Measurements from ENCODE around the gene PTPN1. TPM values are rescaled to one million over a fixed set of nuclear protein-coding genes. Genes with fewer than 3 reads are reported as not detected.
A peak's percentile ranks its signal among the peaks of the same experiment; 100 is the strongest.

The PTPN1 gene
- total RNA-seq, 4 donors from 2014 or later = 22.2 to 107 (median 42.7) TPM

GRCh38 chr20:50558483-50558925 is 48.3 kb downstream of the PTPN1 start:
- DNase-seq (ENCODE audit: low spot score) = no peak
- no peak for ATAC-seq (ENCODE audit: low FRiP score)
- no peak for TF ChIP-seq CTCF (IDR thresholded peaks at IDR 0.05)

GRCh38 chr20:50559149-50559548 is 49.0 kb downstream of the PTPN1 start:
- no peak for TF ChIP-seq CTCF (IDR thresholded peaks at IDR 0.05)
- ATAC-seq (ENCODE audit: low FRiP score) (no peak), DNase-seq (ENCODE audit: low spot score) (no peak)

- DNase-seq (ENCODE audit: low spot score) (no peak), ATAC-seq (ENCODE audit: low FRiP score) (no peak)
- TF ChIP-seq CTCF (IDR thresholded peaks at IDR 0.05) = no peak
These were observed 49.9 kb downstream of the PTPN1 start for GRCh38 chr20:50559856-50560638.

GRCh38 chr20:50560867-50561266 is 50.7 kb downstream of the PTPN1 start:
- DNase-seq (ENCODE audit: low spot score) (no peak), ATAC-seq (ENCODE audit: low FRiP score) (no peak)
- TF ChIP-seq CTCF (IDR thresholded peaks at IDR 0.05) = no peak

- ATAC-seq (ENCODE audit: low FRiP score) = peak; percentile 88
- DNase-seq (ENCODE audit: low spot score) = no peak
- TF ChIP-seq CTCF (IDR thresholded peaks at IDR 0.05) = no peak
These were observed 51.3 kb downstream of the PTPN1 start for GRCh38 chr20:50561379-50562078.

- DNase-seq (ENCODE audit: low spot score) (no peak), ATAC-seq (ENCODE audit: low FRiP score) (no peak)
- TF ChIP-seq CTCF (IDR thresholded peaks at IDR 0.05) = no peak
These were observed 52.1 kb downstream of the PTPN1 start for GRCh38 chr20:50562262-50562701.

Data from omental fat pad (tissue), 4 donors.